HCT116 (cell line): Measurements from ENCODE around the gene POLE. TPM values are rescaled to one million over a fixed set of nuclear protein-coding genes. Genes with fewer than 3 reads are reported as not detected.
A peak's percentile ranks its signal among the peaks of the same experiment; 100 is the strongest.

Experiments
- ATAC-seq: fragments of 200-7000 bp; cut with Tn5 transposase; 2 replicates; pipeline ENCODE4 v1.9.1; 2020; ENCODE audit warnings: mild to moderate bottlenecking, moderate library complexity
- BruUV-seq: library from RNA; stranded (reverse); fragments of 400-500 nt; replicated peaks from 2 replicates; lab custom pipeline; 2021; lab: Mats Ljungman, UMichigan
- CTCF ChIA-PET: fragments of 300-600 bp; sonication (Branson Sonifier 250); formaldehyde crosslinking; loops from one replicate; lab custom pipeline; 2021; ENCODE audit warnings: antibody characterized with exemption; lab: Charles Lee
- POLR2A ChIA-PET: fragments of 300-600, 350-600 bp; sonication (Branson Sonifier 250); formaldehyde crosslinking; loops from one replicate; lab custom pipeline; 2021; ENCODE audit warnings: antibody characterized with exemption; lab: Charles Lee
- RAD21 ChIA-PET, 2 experiments: fragments of 300-600 bp; sonication (Branson Sonifier 250); formaldehyde crosslinking; loops; one replicate each; lab custom pipeline; 2023; ENCODE audit warnings: low total read pairs in 2 of 2; ENCODE audit not compliant: uncharacterized antibody in 2 of 2, unreplicated experiment in 2 of 2, low non-redundant PET in 1 of 2; lab: Charles Lee
- DNase-seq: peaks from one replicate; pipeline ENCODE4 v3.0.0-alpha.2; 2010; ENCODE audit warnings: low read depth, low spot score
- H2AFZ ChIP-seq: fragments of 200-600 bp; shearing (Covaris generic), sonication (generic); 2 replicates; pipeline ENCODE4 v1.6.1; 2017; ENCODE audit warnings: low read depth, mixed run types, mixed read lengths, antibody characterized with exemption, low read length; ENCODE audit not compliant: poor library complexity, severe bottlenecking
- H3K27ac ChIP-seq: 2 replicates; pipeline ENCODE4 v1.5.1; 2012; ENCODE audit warnings: low read depth, low read length
- H3K27me3 ChIP-seq: fragments of 200-600 bp; sonication (generic); 2 replicates; pipeline ENCODE4 v1.6.1; 2016; ENCODE audit warnings: mixed run types, low read length, mixed read lengths; ENCODE audit not compliant: insufficient read depth
- H3K36me3 ChIP-seq, 2 experiments: fragments of 200-500 bp in 1 of 2; fragments of 200-600 bp in 1 of 2; sonication (Bioruptor generic) in 1 of 2; sonication (generic) in 1 of 2; 2 replicates each; pipeline versions ENCODE4 v1.5.1 to v1.6.1; 2014 to 2016; ENCODE audit warnings: low read length in 2 of 2, inconsistent platforms in 1 of 2, mixed read lengths in 1 of 2, mixed run types in 1 of 2; ENCODE audit not compliant: insufficient read depth in 2 of 2, control insufficient read depth in 1 of 2
- H3K4me1 ChIP-seq, 2 experiments: fragments of 200-600 bp in 1 of 2; sonication (generic) in 1 of 2; 2 replicates each; pipeline versions ENCODE4 v1.5.1 to v1.6.1; 2012 to 2017; ENCODE audit warnings: low read length in 2 of 2, inconsistent platforms in 1 of 2, mild to moderate bottlenecking in 1 of 2, mixed read lengths in 1 of 2, mixed run types in 1 of 2, moderate library complexity in 1 of 2; ENCODE audit not compliant: insufficient read depth in 2 of 2, control insufficient read depth in 1 of 2
- H3K4me2 ChIP-seq: fragments of 200-600 bp; sonication (generic); 2 replicates; pipeline ENCODE4 v1.6.1; 2017; ENCODE audit warnings: mixed run types, low read length, mixed read lengths
- H3K4me3 ChIP-seq, 2 experiments: fragments of 200-600 bp in 1 of 2; sonication (generic) in 1 of 2; replicated peaks in 1 of 2; 2 replicates each; pipeline ENCODE4 v1.5.1; 2011 to 2016; ENCODE audit warnings: low read length in 2 of 2, control low read depth in 1 of 2, low read depth in 1 of 2, mild to moderate bottlenecking in 1 of 2, mixed read lengths in 1 of 2, mixed run types in 1 of 2
- H3K79me2 ChIP-seq: fragments of 200-600 bp; sonication (generic); 2 replicates; pipeline ENCODE4 v1.6.1; 2017; ENCODE audit warnings: mild to moderate bottlenecking, mixed run types, low read length, moderate library complexity, mixed read lengths; ENCODE audit not compliant: insufficient read depth
- H3K9ac ChIP-seq: fragments of 200-600 bp; sonication (generic); 2 replicates; pipeline ENCODE4 v1.6.1; 2016; ENCODE audit warnings: low read length, mixed read lengths
- H3K9me2 ChIP-seq: fragments of 200-600 bp; sonication (generic), shearing (Covaris generic); 2 replicates; pipeline ENCODE4 v1.6.1; 2017; ENCODE audit warnings: mixed run types, mild to moderate bottlenecking, moderate library complexity; ENCODE audit not compliant: insufficient read depth
- H3K9me3 ChIP-seq, 2 experiments: fragments of 200-500 bp in 1 of 2; fragments of 200-600 bp in 1 of 2; sonication (Bioruptor generic) in 1 of 2; sonication (generic) in 1 of 2; 2 replicates each; pipeline ENCODE4 v1.6.1; 2014 to 2017; ENCODE audit warnings: low read length in 2 of 2, mixed read lengths in 2 of 2, inconsistent platforms in 1 of 2, low read depth in 1 of 2, mild to moderate bottlenecking in 1 of 2, mixed run types in 1 of 2, moderate library complexity in 1 of 2; ENCODE audit not compliant: control insufficient read depth in 1 of 2, insufficient read depth in 1 of 2
- H4K20me1 ChIP-seq: fragments of 200-600 bp; sonication (generic), shearing (Covaris generic); 2 replicates; pipeline ENCODE4 v1.6.1; 2017; ENCODE audit warnings: mixed run types, mild to moderate bottlenecking, moderate library complexity; ENCODE audit not compliant: insufficient read depth
- ATF3 ChIP-seq: IDR thresholded peaks from 2 replicates; pipeline ENCODE4 v1.6.1; 2012
- CBX3 ChIP-seq: IDR thresholded peaks from 2 replicates; pipeline ENCODE4 v1.6.1; 2012; ENCODE audit warnings: low read depth
- CEBPB ChIP-seq: IDR thresholded peaks from 2 replicates; pipeline ENCODE4 v1.6.1; 2012; ENCODE audit warnings: low read depth
- JUND ChIP-seq: IDR thresholded peaks from 2 replicates; pipeline ENCODE4 v1.6.1; 2012
- TCF7L2 ChIP-seq: IDR thresholded peaks from 2 replicates; pipeline ENCODE4 v1.7.0; 2011; ENCODE audit warnings: borderline replicate concordance, inconsistent platforms; ENCODE audit not compliant: insufficient read depth, insufficient read length; ENCODE audit errors: extremely low read depth
- YY1 ChIP-seq: IDR thresholded peaks from 2 replicates; pipeline ENCODE4 v1.6.1; 2011; ENCODE audit warnings: low read length, low read depth, moderate library complexity, mild to moderate bottlenecking; ENCODE audit not compliant: insufficient replicate concordance; ENCODE audit errors: extremely low read depth
- ZNF274 ChIP-seq: fragments of 200-500 bp; sonication (Bioruptor generic); IDR thresholded peaks from 2 replicates; pipeline ENCODE4 v1.6.1; 2014; ENCODE audit warnings: mild to moderate bottlenecking, low read depth, low read length, inconsistent platforms
- intact Hi-C: fragments of 100-400 bp; cut with micrococcal nuclease; formaldehyde crosslinking; loops from 2 replicates; pipeline ENCODE4 v1.10.0; 2022
- total RNA-seq: library from RNA; stranded (reverse); gene quantifications from one replicate; pipeline ENCODE4 v1.2.1, GENCODE V29; 2021; ENCODE audit not compliant: unreplicated experiment
- TF ChIP-seq, protein P1 (sequence below): IDR thresholded peaks from 2 replicates; pipeline ENCODE4 v1.6.1; 2012; ENCODE audit warnings: low read depth

POLE gene
- total RNA-seq, 1 experiment from 2014 or later = 128 TPM

DNA sequence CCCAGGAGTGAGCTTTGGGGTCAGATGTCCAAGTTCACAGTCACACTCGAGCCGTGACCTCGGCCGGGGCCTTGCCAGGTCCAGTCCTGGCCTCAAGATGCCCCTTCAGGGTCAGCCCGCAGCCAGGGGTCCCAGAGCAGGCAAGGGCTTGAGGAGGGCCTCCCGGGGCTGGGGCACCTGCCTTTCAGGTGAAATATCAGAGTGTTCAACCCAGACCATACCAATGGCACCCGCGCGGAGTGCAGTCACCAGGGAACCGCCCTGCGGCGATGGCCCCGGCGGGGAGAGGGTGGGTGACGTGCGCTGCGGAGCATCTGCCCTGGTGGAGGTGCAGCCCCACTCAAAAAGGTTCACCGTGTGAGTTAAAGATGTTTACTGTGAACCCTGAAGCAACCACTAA, 93.6 kb downstream of the POLE start (continued):
- TF ChIP-seq, protein P1, sequence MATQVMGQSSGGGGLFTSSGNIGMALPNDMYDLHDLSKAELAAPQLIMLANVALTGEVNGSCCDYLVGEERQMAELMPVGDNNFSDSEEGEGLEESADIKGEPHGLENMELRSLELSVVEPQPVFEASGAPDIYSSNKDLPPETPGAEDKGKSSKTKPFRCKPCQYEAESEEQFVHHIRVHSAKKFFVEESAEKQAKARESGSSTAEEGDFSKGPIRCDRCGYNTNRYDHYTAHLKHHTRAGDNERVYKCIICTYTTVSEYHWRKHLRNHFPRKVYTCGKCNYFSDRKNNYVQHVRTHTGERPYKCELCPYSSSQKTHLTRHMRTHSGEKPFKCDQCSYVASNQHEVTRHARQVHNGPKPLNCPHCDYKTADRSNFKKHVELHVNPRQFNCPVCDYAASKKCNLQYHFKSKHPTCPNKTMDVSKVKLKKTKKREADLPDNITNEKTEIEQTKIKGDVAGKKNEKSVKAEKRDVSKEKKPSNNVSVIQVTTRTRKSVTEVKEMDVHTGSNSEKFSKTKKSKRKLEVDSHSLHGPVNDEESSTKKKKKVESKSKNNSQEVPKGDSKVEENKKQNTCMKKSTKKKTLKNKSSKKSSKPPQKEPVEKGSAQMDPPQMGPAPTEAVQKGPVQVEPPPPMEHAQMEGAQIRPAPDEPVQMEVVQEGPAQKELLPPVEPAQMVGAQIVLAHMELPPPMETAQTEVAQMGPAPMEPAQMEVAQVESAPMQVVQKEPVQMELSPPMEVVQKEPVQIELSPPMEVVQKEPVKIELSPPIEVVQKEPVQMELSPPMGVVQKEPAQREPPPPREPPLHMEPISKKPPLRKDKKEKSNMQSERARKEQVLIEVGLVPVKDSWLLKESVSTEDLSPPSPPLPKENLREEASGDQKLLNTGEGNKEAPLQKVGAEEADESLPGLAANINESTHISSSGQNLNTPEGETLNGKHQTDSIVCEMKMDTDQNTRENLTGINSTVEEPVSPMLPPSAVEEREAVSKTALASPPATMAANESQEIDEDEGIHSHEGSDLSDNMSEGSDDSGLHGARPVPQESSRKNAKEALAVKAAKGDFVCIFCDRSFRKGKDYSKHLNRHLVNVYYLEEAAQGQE = no peak
- TF ChIP-seq ATF3 (no peak), TCF7L2 (no peak)

DNA sequence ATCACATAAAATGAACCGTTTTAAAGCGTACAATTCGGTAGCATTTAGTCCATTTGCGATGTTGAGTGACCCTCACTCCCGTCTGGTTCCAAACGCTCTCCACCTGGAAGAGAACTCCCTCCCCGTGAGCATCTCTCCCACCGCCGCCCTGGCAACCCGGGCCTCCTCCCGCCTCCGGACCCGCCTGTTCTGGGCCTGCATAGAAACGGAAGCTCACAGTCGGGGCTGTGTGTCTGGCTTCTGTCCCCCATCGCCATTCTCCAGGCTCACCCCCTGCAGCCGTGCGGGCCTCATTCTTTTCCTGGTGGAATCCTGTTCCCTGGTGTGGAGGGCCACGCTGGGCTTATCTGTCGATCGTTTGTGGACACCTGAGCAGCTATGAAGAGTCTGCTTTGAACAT, 94.1 kb downstream of the POLE start:
- ATAC-seq (no peak), DNase-seq (no peak)
- ChIA-PET RAD21 (no interaction called here), CTCF (no interaction called here), POLR2A (no interaction called here)
- Histone ChIP-seq H3K27ac (no peak overlapping the region), H3K4me2 (peak overlapping the region; percentile 82), H3K9me2 (no peaks in the 10 kb centered on the region), H3K79me2 (no peaks in the 10 kb centered on the region), H3K4me1 (peaks cover 8 to 21% of the 10 kb centered on the region in 2 experiments), H3K27me3 (no peaks in the 10 kb centered on the region), H3K9me3 (no peaks in the 10 kb centered on the region), H3K36me3 (no peaks in the 10 kb centered on the region), H4K20me1 (no peaks in the 10 kb centered on the region), H3K9ac (no peak overlapping the region), H3K4me3 (no peak overlapping the region), H2AFZ (no peak overlapping the region)
- BruUV-seq = no TSS peak
- TF ChIP-seq, protein P1 = no peak
- no peak for TF ChIP-seq JUND
- TF ChIP-seq YY1 = no peak
- no peak for TF ChIP-seq CEBPB
- no peak for TF ChIP-seq ZNF274
- TF ChIP-seq CBX3 = no peak
- intact Hi-C loops = no loop called here
